HEK293T (cell line): ENCODE measurements around the gene ASAP2.

Experiments used
- CTCF ChIA-PET: fragments of 350-600 bp; formaldehyde crosslinking; extraction: SDS; loops from one replicate; lab custom pipeline; 2021; ENCODE audit warnings: antibody characterized with exemption, inconsistent platforms; lab: Yijun Ruan, JAX
- POLR2A ChIA-PET: fragments of 350-600 bp; formaldehyde crosslinking; extraction: SDS; loops from one replicate; lab custom pipeline; 2020; ENCODE audit warnings: antibody characterized with exemption, inconsistent platforms; lab: Yijun Ruan, JAX
- DNase-seq: peaks from one replicate; pipeline ENCODE4 v3.0.0; 2012; ENCODE audit warnings: mixed read lengths; ENCODE audit errors: extremely low spot score
- ARNT ChIP-seq: fragments of 450-650 bp; IDR thresholded peaks from 2 replicates; pipeline ENCODE4 v1.6.1; 2017; ENCODE audit warnings: mild to moderate bottlenecking
- BHLHE40 ChIP-seq: fragments of 450-650 bp; IDR thresholded peaks from 2 replicates; pipeline ENCODE4 v1.6.1; 2016; ENCODE audit warnings: mild to moderate bottlenecking, moderate library complexity, borderline replicate concordance
- CTBP1 ChIP-seq: fragments of 450-650 bp; IDR thresholded peaks from 2 replicates; pipeline ENCODE4 v1.6.1; 2016; ENCODE audit warnings: borderline replicate concordance
- ELF4 ChIP-seq: fragments of 450-650 bp; IDR thresholded peaks from 2 replicates; pipeline ENCODE4 v1.6.1; 2017; ENCODE audit warnings: antibody characterized with exemption
- FOXA1 ChIP-seq: fragments of 450-650 bp; IDR thresholded peaks from 2 replicates; pipeline ENCODE4 v1.6.1; 2016; ENCODE audit warnings: mild to moderate bottlenecking
- FOXK2 ChIP-seq: fragments of 450-650 bp; IDR thresholded peaks from 2 replicates; pipeline ENCODE4 v1.6.1; 2016; ENCODE audit warnings: mild to moderate bottlenecking
- FOXM1 ChIP-seq: fragments of 450-650 bp; IDR thresholded peaks from 2 replicates; pipeline ENCODE4 v1.6.1; 2017; ENCODE audit warnings: mild to moderate bottlenecking, borderline replicate concordance
- HDGF ChIP-seq: fragments of 450-650 bp; IDR thresholded peaks from 2 replicates; pipeline ENCODE4 v1.6.1; 2017; ENCODE audit warnings: antibody characterized with exemption, borderline replicate concordance
- L3MBTL2 ChIP-seq: fragments of 450-650 bp; conservative IDR thresholded peaks from 2 replicates; pipeline ENCODE4 v1.6.1; 2016; ENCODE audit warnings: mild to moderate bottlenecking
- LEF1 ChIP-seq: fragments of 450-650 bp; IDR thresholded peaks from 2 replicates; pipeline ENCODE4 v1.6.1; 2017; ENCODE audit warnings: mild to moderate bottlenecking, borderline replicate concordance
- NFRKB ChIP-seq: fragments of 450-650 bp; IDR thresholded peaks from 2 replicates; pipeline ENCODE4 v1.6.1; 2016; ENCODE audit warnings: mild to moderate bottlenecking, moderate library complexity
- SP1 ChIP-seq: fragments of 450-650 bp; IDR thresholded peaks from 2 replicates; pipeline ENCODE4 v1.6.1; 2017
- SUZ12 ChIP-seq: fragments of 450-650 bp; IDR thresholded peaks from 2 replicates; pipeline ENCODE4 v1.6.1; 2016; ENCODE audit warnings: mild to moderate bottlenecking
- TARDBP ChIP-seq: fragments of 450-650 bp; IDR thresholded peaks from 2 replicates; pipeline ENCODE4 v1.6.1; 2016
- ZNF384 ChIP-seq: fragments of 450-650 bp; IDR thresholded peaks from 2 replicates; pipeline ENCODE4 v1.6.1; 2016
- TF ChIP-seq, protein P1 (sequence below): fragments of 450-650 bp; IDR thresholded peaks from 2 replicates; pipeline ENCODE4 v1.6.1; 2016

Gene ASAP2

DNA sequence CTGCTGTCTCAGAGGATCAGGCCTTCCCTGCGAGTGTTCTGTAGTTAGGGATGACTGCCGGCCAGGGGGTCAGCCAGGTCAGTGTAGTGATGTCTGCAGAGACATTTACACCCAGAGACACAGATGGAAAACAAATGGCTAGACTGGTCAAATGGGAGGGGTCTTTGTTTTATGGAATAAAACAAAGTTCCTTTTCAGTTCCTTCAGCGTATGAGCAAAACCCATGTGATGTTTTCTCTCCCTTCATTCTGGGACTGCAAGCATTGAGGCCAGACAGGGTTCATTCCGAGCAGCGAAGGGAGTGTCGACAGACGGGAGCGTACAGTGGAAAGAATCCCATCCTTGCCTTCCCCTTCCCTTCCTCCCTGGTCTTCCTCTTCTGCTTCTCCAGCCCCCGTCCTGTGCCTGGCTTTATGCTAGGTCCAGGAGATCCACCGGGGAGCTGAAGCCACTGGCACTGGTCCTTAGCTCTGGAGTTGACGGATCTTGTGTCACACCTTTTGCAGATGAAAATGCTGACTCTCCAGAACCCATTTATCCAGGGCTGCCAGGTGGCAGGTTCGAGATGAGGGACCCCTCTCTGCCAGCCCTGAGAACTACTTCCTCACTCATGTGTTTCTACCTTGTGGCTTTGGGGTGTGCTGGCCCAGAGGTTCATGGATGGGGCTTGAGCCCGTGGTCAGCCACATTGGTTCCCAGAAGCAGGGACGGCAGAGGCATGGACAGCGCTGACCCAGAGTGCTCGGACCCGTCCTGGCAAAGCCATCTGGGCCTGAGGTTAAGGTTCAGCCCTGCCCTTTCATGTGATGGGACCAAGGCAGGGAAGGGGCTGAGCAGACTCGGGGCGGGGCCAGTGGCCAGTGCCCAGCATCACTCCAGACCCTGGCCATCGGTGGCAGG, 192.5 kb downstream of the ASAP2 start:
- ChIA-PET POLR2A (no interaction called here), CTCF (no interaction called here)
- TF ChIP-seq, protein P1, sequence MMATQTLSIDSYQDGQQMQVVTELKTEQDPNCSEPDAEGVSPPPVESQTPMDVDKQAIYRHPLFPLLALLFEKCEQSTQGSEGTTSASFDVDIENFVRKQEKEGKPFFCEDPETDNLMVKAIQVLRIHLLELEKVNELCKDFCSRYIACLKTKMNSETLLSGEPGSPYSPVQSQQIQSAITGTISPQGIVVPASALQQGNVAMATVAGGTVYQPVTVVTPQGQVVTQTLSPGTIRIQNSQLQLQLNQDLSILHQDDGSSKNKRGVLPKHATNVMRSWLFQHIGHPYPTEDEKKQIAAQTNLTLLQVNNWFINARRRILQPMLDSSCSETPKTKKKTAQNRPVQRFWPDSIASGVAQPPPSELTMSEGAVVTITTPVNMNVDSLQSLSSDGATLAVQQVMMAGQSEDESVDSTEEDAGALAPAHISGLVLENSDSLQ = no peak
- no peak for TF ChIP-seq L3MBTL2
- TF ChIP-seq SUZ12 = no peak
- DNase-seq = no peak

DNA sequence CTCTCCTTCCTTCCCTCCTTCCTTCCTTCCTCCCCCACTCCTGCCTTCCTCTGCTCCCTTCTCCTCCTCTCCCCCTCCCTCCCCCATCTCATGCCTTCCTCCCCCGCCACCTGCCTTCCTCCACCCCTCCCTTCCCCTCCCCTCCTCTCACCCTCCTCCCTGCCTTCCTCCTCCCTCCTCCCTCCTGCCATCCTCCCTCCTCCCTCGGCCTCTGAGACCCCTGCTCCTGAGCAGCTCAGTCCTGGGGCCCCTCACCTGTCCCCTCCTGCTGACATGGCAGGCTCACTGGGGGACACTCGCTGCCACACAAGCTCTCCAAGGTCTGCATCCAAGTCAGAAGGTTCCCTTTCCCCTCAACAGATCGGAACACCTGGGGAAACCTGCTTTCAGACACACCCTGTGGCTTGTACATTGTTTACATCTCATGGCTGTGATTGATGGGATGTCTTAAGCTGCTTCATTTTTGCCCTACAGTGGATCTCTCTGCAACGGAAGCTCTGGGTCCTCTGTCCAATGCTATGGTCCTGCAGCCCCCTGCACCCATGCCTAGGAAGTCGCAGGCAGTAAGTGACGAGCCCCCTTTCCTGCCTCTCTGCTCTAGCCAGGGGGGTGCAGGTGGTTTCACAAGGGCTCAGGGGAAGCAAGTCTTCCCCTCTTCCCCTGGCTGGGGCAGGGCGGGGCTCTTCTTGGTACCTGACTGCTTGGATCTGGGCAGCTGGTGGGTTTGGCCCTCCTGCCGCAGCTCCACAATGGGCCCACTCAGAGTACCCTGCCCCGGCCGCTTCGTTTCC, 193.9 kb downstream of the ASAP2 start:
- no peak for DNase-seq
- CTCF ChIA-PET = interaction anchor here (0.6 kb wide), 1 partner anchor 260 kb away, joined by 3 read pairs; no protein-coding TSS in a partner anchor
- no peak for TF ChIP-seq LEF1
- no peak for TF ChIP-seq SP1
- no peak for TF ChIP-seq FOXA1
- TF ChIP-seq TARDBP = no peak
- no peak for TF ChIP-seq CTBP1
- no peak for TF ChIP-seq BHLHE40
- TF ChIP-seq FOXM1 = no peak
- TF ChIP-seq, protein P1 = no peak
- TF ChIP-seq NFRKB = no peak
- no peak for TF ChIP-seq L3MBTL2
- TF ChIP-seq FOXK2 = no peak
- POLR2A ChIA-PET = no interaction called here

DNA sequence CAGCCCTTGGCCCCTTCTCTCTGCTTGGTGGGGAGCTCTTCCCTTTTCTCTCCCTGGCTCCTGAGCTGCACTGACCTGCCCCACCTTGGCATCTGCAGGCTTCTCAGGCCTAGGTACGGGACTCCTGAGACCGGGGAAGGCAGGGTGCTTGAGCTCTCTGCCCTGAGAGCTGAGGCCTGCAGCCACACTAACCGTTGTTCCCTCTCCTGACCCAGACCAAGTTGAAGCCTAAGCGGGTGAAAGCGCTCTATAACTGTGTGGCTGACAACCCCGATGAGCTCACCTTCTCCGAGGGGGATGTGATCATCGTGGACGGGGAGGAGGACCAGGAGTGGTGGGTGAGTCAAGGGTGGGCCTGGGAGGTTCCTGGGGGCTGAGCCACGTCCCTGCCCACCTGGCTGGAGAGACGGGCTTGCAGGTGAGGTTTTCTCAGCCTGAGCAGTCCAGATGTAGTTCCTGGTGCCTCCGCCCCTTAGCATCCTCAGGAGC, 194.5 kb downstream of the ASAP2 start:
- CTCF ChIA-PET = interaction anchor here (0.6 kb wide), 1 partner anchor 260 kb away, joined by 3 read pairs; no protein-coding TSS in a partner anchor
- TF ChIP-seq FOXK2 = no peak
- no peak for TF ChIP-seq NFRKB
- no peak for TF ChIP-seq SUZ12
- no peak for TF ChIP-seq SP1
- no peak for TF ChIP-seq LEF1
- TF ChIP-seq ELF4 = no peak
- TF ChIP-seq FOXA1 = no peak
- TF ChIP-seq L3MBTL2 = no peak
- TF ChIP-seq, protein P1 = no peak
- no peak for TF ChIP-seq HDGF
- no peak for TF ChIP-seq ZNF384
- TF ChIP-seq TARDBP = no peak
- no peak for DNase-seq
- POLR2A ChIA-PET = interaction anchor here (1.4 kb wide), 1 partner anchor 22 kb away, joined by 3 read pairs; the partner anchor contains the start of genes CPSF3 and ITGB1BP1

DNA sequence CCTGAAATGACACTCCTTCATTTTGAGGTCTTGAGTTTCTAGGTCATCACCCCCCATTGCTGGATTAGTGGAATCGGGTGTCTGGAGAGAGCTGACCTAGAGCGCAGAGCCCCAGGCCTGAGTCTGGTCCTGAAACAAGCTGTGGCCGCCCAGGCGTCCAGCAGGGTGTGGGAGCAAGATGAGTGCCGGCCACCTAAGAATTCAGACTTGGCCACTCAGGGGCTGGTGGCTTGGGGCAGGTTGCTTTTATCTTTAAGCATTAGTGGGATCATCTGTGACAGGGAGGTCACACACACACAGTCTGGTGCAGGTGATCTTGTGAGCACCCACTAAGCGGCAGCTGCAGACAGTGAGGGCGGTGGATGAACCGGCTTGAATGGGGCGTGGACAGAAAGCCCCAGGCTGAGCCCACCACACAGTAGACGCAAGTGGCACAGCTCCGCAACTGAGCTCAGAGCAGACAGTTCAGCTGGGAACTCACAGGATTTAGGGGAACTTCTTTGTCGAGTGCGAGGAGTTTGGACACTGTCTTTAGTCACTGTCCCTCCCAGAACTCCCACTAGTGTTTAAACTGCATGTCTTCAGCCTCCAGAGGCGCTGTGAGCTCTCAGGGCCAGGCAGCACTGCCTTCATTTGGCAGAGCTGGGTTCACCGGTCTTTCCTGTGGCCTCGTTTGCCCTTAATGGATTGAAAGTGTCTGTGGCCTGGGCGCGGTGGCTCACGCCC, 195.2 kb downstream of the ASAP2 start:
- DNase-seq = no peak
- TF ChIP-seq HDGF (no peak), ELF4 (no peak), ZNF384 (no peak), BHLHE40 (no peak), L3MBTL2 (no peak), FOXM1 (no peak), FOXK2 (no peak), CTBP1 (no peak)
- TF ChIP-seq, protein P1 = no peak
- ChIA-PET POLR2A (interaction anchor here (1.4 kb wide), 1 partner anchor 21 kb away, joined by 3 read pairs; the partner anchor contains the start of genes CPSF3 and ITGB1BP1), CTCF (interaction anchor here (0.6 kb wide), 1 partner anchor 63 kb away, joined by 3 read pairs; no protein-coding TSS in a partner anchor)

DNA sequence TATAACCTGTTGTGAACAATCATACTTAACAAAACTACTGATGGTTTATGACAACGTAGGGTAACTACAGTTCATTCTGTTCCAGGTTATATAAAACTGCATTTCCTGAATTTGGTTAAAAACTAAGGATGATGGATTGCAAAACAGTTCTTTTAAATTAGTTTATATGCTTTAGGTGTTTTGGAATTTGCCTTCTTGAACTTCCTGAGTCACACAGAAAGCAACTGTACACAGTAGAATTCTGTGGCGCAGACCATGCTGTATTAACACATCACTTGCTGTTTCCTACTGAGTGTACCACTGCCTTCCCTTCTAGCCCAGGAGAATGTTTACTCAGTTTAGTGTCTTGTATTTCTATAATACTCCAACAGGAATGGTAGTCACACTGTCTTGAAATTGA, 197.3 kb downstream of the ASAP2 start:
- no peak for TF ChIP-seq HDGF
- no peak for TF ChIP-seq NFRKB
- TF ChIP-seq SUZ12 = no peak
- no peak for TF ChIP-seq FOXM1
- TF ChIP-seq L3MBTL2 = no peak
- no peak for TF ChIP-seq ARNT
- no peak for TF ChIP-seq CTBP1
- no peak for TF ChIP-seq FOXA1
- no peak for TF ChIP-seq FOXK2
- TF ChIP-seq, protein P1 = no peak
- TF ChIP-seq SP1 = no peak
- TF ChIP-seq LEF1 = no peak
- no peak for TF ChIP-seq BHLHE40
- no peak for TF ChIP-seq ELF4
- TF ChIP-seq ZNF384 = no peak
- no peak for TF ChIP-seq TARDBP
- CTCF ChIA-PET = no interaction called here
- POLR2A ChIA-PET = no interaction called here
- no peak for DNase-seq
